Measurements from ENCODE around the gene VSTM2B.

VSTM2B gene

DNA sequence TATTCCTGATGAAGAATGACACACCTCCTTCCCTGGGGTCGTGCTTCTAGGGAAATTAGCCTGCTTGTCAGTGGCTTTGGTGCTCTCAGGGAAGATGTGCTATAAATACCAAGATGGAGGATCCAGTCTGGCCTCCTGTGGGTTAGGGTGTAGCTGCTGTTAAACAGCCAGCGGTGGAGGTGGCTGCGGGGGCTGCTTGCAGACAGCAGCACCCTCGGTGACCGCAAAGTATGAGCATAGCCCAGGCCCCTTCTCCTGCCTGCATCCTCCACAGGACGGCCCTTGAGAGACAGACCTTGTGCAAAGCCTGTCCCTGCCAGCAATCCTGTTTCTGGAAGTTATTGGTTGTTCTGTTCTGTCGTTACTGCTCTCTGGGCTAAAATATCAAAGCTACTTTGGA lies 11.4 kb downstream of the VSTM2B start:
- no peak for TF ChIP-seq FOXP2 (optimal IDR thresholded peaks at IDR 0.05; ENCODE audit: borderline replicate concordance, extremely low read depth, extremely low read length, insufficient read depth)
- TF ChIP-seq POLR2AphosphoS5 (IDR thresholded peaks at IDR 0.05; ENCODE audit: low read depth, low read length), result no peak
- TF ChIP-seq TAF1 (IDR thresholded peaks at IDR 0.05; ENCODE audit: borderline replicate concordance, insufficient read depth, low read length), result no peak

DNA sequence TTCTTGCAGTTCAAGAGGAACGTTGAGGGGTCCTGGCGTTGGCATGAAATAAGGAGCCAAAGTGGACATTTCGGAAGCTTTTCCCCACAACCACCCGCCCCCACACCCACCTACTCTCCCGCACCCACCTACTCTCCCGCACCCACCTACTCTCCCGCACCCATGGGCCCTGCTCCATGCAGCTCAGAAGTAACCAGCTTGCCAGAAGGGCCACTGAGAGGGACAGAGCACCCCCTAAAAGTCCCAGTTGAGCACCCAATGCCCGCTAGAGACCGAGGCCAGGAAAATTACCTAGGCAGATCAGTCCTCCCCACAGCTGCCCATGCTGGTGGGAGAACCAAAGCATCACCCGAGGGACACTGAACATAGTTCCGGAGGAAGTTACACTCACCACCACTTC lies 11.8 kb downstream of the VSTM2B start:
- no peak for TF ChIP-seq SIN3A (IDR thresholded peaks at IDR 0.05; ENCODE audit: borderline replicate concordance, insufficient read depth, low read length)
- no peak for TF ChIP-seq POLR2AphosphoS5 (IDR thresholded peaks at IDR 0.05; ENCODE audit: low read depth, low read length)
- TF ChIP-seq FOXP2 (optimal IDR thresholded peaks at IDR 0.05; ENCODE audit: borderline replicate concordance, extremely low read depth, extremely low read length, insufficient read depth), result no peak
- TF ChIP-seq, protein P1, sequence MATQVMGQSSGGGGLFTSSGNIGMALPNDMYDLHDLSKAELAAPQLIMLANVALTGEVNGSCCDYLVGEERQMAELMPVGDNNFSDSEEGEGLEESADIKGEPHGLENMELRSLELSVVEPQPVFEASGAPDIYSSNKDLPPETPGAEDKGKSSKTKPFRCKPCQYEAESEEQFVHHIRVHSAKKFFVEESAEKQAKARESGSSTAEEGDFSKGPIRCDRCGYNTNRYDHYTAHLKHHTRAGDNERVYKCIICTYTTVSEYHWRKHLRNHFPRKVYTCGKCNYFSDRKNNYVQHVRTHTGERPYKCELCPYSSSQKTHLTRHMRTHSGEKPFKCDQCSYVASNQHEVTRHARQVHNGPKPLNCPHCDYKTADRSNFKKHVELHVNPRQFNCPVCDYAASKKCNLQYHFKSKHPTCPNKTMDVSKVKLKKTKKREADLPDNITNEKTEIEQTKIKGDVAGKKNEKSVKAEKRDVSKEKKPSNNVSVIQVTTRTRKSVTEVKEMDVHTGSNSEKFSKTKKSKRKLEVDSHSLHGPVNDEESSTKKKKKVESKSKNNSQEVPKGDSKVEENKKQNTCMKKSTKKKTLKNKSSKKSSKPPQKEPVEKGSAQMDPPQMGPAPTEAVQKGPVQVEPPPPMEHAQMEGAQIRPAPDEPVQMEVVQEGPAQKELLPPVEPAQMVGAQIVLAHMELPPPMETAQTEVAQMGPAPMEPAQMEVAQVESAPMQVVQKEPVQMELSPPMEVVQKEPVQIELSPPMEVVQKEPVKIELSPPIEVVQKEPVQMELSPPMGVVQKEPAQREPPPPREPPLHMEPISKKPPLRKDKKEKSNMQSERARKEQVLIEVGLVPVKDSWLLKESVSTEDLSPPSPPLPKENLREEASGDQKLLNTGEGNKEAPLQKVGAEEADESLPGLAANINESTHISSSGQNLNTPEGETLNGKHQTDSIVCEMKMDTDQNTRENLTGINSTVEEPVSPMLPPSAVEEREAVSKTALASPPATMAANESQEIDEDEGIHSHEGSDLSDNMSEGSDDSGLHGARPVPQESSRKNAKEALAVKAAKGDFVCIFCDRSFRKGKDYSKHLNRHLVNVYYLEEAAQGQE (IDR thresholded peaks at IDR 0.05; ENCODE audit: insufficient read depth in 1 of 2, low read depth in 2 of 2, low read length in 2 of 2), result no peak
- TF ChIP-seq TAF1 (IDR thresholded peaks at IDR 0.05; ENCODE audit: borderline replicate concordance, insufficient read depth, low read length), result no peak

DNA sequence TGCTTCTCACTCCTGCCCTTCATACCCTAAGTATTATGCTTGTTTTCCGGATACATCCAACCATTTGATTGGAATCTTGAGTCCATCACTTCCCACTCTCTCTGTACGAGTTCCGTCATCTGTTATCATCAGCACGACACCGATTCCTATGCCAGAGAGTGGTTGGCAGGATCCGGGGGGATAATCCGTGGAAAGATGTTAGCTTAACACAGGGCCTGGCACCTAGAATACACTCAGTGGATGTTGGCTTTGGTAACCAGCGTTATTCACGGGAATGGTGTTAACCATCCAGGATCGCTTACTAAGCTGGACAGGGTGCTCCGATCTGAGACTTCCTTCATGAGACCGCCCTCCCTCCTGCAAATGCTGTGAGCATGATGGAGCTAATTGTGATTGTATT lies 12.4 kb downstream of the VSTM2B start:
- TF ChIP-seq POLR2AphosphoS5 (IDR thresholded peaks at IDR 0.05; ENCODE audit: low read depth, low read length) (no peak), FOXP2 (optimal IDR thresholded peaks at IDR 0.05; ENCODE audit: borderline replicate concordance, extremely low read depth, extremely low read length, insufficient read depth) (no peak), TAF1 (IDR thresholded peaks at IDR 0.05; ENCODE audit: borderline replicate concordance, insufficient read depth, low read length) (no peak), SIN3A (IDR thresholded peaks at IDR 0.05; ENCODE audit: borderline replicate concordance, insufficient read depth, low read length) (no peak)
- TF ChIP-seq, protein P1 (IDR thresholded peaks at IDR 0.05; ENCODE audit: insufficient read depth in 1 of 2, low read depth in 2 of 2, low read length in 2 of 2), result no peak

DNA sequence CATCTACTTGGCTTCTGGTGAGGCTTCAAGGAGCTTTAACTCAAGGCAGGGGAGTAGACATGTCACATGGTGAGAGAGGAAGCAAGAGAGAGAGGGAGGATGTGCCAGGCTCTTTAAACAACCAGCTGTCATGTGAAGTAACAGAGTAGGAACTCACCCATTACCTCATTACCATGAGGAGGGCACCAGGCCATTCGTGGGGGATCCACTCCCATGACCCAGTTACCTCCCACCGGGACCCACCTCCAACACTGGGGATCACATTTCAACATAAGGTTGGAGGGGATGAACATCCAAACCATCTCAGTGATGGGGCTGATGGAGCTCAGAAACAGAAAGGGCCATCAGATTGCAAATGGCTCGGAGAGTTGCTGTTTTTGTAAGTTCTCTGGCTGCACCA lies 12.9 kb downstream of the VSTM2B start:
- TF ChIP-seq POLR2AphosphoS5 (IDR thresholded peaks at IDR 0.05; ENCODE audit: low read depth, low read length) (no peak), FOXP2 (optimal IDR thresholded peaks at IDR 0.05; ENCODE audit: borderline replicate concordance, extremely low read depth, extremely low read length, insufficient read depth) (no peak), TAF1 (IDR thresholded peaks at IDR 0.05; ENCODE audit: borderline replicate concordance, insufficient read depth, low read length) (no peak)
- TF ChIP-seq, protein P1 (IDR thresholded peaks at IDR 0.05; ENCODE audit: insufficient read depth in 1 of 2, low read depth in 2 of 2, low read length in 2 of 2), result no peak

DNA sequence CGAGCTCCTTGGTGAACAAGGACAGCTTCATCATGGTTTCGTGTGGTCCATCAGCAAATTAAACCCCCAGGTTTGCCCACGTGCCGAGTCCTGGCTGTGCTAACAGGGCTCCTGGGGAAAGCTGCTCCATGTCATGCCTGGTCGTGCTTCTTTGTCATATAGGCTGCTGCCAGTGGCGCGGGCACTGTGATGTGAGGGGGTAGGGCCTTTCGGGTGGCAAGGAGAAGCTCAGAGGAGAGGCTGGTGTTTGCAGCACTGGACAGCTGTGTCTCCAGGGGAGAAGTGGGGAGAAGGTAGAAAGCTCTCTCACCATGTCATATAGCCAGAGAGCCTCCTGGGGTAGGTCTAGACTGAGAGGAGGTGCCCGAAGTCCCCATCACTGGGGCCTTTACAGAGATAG lies 13.3 kb downstream of the VSTM2B start:
- TF ChIP-seq SIN3A (IDR thresholded peaks at IDR 0.05; ENCODE audit: borderline replicate concordance, insufficient read depth, low read length) (no peak), FOXP2 (optimal IDR thresholded peaks at IDR 0.05; ENCODE audit: borderline replicate concordance, extremely low read depth, extremely low read length, insufficient read depth) (no peak), POLR2AphosphoS5 (IDR thresholded peaks at IDR 0.05; ENCODE audit: low read depth, low read length) (no peak), TAF1 (IDR thresholded peaks at IDR 0.05; ENCODE audit: borderline replicate concordance, insufficient read depth, low read length) (no peak)
- TF ChIP-seq, protein P1 (IDR thresholded peaks at IDR 0.05; ENCODE audit: insufficient read depth in 1 of 2, low read depth in 2 of 2, low read length in 2 of 2), result no peak
